NCI-H1930 (cell line): Measurements from ENCODE around the gene UBE2L5.

Source experiments
- DNase-seq, 2 experiments: peaks; one replicate each; lab custom pipeline; 2025; lab: John Stamatoyannopoulos, UW

UBE2L5 gene

GRCh38 chr13:30477346-30478195 lies 55.3 kb downstream of the UBE2L5 start:
- no peak for DNase-seq
